Neural progenitor cell (in vitro differentiated cells): Measurements from ENCODE around the gene PRR23E.

ENCODE experiments used
- CTCF ChIP-seq: fragments of 200-600 bp; sonication (generic); IDR thresholded peaks from 2 replicates; pipeline ENCODE4 v1.5.1; 2017; ENCODE audit warnings: antibody characterized with exemption, mild to moderate bottlenecking
- EZH2phosphoT487 ChIP-seq: fragments of 200-600 bp; sonication (generic); IDR thresholded peaks from 2 replicates; pipeline ENCODE4 v1.6.1; 2017; ENCODE audit warnings: antibody characterized with exemption

GRCh38 chr3:127210654-127210943 lies 17.7 kb downstream of the PRR23E start:
- TF ChIP-seq CTCF (no peak), EZH2phosphoT487 (no peak)
